GM04503 (cell line): ENCODE data around the gene TRIM65.
A peak's percentile ranks its signal among the peaks of the same experiment; 100 is the strongest.

Source experiments
- DNase-seq: peaks from one replicate; pipeline ENCODE4 v3.0.0-alpha.2; 2012; ENCODE audit warnings: low read depth

The TRIM65 gene

DNA sequence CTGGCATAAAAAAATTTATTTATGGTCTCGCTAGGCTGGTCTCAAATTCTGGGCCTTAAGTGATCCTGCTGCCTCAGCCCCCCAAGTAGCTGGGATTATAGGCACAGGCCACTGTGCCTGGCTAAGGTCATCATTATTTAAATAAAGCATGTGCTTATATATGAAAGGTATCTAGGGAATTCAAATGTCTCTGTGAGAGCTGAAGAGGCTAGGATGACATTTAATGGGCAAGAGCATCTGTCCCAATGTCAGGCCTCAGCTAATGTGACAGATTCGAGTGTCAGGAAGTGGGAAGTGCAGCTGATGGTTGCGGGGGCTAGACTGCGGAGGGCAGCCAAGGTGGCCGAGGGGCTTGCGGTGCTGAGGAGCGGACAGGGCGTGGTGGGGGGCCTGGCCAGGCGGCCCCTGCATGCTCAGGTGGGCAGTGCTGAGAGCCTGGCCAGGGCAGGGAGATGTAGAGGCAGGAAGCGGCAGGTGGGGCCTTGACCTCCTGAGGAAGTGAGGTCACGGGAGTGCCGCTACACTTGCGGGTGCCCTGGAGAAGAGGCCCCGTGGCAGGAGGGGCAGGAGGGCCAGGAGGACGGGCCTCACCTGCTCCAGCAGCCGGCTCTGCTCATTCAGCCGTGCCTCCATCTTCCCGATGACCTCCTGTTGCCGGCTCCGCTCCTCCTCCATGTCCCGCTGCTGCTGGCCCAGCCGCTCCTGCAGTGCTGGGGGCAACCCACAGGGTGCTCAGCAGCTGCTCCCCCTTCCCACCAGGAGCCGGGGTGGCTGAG, 20.6 kb upstream of the TRIM65 start:
- DNase-seq: no peak

DNA sequence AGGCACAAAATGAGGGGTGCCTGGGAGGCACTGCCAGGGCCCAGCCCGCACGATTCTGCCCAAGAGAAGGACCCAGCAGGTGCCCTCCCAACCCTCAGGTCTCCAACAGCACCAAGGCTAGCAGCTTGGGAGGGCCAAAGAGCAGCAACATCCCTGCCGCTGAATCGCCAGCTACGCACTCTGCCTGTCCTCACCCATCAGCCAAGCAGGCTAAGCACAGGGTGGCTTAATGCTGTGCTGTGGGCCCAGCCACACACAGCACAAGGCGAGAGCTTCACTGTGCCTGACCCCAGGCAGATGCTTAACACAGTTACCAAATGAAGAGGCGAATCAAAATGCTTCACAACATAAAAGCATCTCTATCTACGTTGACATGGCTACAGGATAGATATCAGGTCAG, 18.5 kb upstream of the TRIM65 start:
- DNase-seq: no peak

DNA sequence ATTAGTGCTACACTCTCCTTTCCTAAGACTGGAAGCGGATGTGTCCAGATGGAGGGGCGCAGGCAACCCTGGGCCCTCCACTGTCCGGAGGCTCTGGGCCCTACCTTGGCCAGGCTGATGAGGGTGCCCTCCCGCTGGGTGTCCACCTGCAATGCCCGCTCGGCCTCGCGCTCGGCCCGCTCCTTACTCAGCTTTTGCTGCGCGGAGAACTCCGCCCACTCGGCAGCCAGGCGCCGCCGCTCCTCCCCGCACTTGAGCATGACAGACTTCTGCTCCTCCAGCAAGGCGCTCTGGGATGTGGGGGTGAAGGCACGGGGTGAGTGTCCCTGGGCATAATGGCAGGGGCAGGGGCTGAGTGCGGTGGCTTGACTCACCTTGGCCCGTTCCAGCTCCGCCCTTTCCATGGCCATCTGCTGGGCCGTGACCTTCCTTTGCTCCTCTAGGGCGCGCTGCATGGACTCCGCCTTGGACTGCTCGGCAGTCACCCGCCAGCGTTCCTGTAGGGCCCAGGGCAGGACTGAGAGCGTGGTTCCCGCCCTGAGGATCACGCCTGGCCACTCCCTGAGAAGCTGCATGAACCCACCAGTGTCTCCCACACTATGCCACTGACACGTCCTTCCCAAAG, 18.0 kb upstream of the TRIM65 start:
- DNase-seq: no peak

- DNase-seq: no peak
Measured at GRCh38 chr17:75913537-75914210, 16.9 kb upstream of the TRIM65 start.

DNA sequence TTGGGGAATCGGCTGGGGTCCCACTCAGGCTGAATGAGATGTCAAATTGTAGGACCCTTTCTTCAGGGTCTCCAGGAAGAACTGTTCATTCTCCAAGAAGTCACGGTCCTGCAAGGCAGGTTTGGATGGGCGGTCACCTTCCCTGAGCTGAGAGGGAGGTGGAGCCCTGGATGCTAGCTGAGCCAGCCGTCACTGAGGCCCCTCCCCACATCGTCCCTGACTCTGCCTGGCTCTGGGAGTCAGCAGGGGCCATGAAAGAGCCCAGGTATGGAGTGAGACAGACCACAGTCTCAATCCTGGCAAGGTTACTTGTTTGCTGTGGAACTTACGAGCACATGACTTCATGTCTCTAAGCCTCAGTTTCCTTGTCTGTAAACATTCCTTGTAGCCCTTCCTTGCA, 13.9 kb upstream of the TRIM65 start:
- no peak for DNase-seq

DNA sequence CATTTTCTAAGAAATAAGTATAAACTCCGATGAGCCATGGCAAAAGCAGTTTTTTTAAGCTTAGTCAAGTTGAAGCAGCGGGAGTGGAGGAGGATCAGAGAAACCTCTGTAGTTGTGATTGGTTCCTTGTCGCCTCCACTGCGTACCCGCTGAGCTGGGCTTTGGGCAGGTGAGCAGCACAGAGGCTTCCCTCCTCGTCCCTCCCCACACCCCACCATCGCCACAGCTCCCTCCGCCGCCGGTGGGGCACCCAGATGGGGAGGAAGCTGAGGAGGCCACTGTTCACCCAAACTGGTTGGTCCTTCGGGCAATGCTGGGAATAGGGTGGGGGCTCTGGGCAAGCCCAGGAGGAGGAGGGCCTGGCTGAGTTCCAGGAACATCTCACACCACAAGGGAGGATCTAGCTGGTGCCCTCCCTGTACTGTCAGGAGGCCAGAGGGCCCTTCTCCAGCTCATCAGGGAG, 13.1 kb upstream of the TRIM65 start:
- DNase-seq: no peak

DNA sequence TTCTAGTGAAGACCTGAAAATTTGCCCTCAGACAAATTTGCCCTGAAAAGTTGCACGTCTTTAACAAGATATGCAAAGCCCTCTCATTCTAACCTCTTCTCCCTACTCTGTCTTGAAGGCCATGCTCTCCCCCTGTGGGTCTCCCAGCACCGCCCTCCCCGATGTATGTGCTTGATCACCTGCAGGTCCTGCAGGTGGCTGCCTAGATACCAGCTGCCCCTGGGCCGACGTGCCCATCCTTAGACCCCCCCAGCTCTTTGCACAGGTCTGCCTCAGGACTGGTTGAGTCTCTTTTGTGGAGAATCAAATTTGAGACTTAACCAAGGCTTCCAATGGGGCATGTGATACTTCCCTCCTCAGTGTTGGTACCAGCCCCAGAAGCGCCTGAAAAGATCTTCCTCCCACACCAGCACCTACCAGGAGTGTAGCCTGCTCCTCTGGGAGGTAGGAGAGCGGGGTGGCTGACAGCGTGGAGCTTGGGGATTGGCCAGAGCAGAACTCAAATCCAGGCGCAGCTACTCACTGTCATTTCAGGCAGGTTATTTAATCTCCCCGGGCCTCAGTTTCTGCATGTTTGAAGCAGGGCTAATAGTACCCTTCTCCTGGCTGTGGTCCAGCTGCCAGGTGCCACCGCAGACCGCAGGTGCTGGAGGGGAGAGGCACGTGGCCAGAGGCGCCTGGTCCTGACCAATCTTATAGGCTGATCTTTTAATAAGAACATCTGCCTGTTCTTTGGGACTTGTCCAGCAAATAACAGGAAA, 12.5 kb upstream of the TRIM65 start:
- DNase-seq: no peak

- no peak for DNase-seq
Measured at GRCh38 chr17:75908201-75908600, 11.4 kb upstream of the TRIM65 start.

DNA sequence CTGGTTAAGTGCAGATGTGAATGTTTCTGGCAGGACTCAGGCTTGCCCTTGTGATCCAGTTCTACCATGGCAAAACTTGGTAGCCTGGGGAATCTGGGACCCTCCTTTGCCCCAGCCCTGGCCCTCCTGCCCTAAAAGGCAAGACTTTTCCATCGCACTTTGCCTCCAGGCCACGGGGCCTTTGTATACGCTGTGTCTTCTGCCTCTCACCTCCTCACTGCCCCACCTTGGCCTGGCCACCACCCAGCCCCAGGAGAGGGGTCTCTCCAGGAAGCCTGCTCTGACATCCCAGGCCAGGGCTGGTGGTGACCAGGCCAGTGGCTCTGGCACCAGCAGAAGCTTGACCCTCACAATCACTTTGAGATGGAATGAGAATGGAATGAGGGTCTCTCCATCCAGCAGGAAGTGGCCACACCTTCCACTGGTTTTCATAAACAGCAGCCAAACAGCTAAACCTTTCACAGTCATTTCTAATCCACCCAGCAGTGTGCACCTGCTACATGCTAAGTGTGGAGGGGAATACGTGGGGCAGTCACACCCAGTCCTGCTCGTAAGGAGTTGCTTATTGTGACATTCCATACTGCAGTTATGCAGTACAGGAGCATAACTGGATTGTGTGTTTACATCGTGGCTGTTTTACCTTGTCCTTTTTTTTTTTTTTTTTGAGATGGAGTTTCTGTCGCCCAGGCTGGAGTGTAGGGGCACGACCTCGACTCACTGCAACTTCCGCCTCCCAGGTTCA, 9.6 kb upstream of the TRIM65 start:
- no peak for DNase-seq

DNA sequence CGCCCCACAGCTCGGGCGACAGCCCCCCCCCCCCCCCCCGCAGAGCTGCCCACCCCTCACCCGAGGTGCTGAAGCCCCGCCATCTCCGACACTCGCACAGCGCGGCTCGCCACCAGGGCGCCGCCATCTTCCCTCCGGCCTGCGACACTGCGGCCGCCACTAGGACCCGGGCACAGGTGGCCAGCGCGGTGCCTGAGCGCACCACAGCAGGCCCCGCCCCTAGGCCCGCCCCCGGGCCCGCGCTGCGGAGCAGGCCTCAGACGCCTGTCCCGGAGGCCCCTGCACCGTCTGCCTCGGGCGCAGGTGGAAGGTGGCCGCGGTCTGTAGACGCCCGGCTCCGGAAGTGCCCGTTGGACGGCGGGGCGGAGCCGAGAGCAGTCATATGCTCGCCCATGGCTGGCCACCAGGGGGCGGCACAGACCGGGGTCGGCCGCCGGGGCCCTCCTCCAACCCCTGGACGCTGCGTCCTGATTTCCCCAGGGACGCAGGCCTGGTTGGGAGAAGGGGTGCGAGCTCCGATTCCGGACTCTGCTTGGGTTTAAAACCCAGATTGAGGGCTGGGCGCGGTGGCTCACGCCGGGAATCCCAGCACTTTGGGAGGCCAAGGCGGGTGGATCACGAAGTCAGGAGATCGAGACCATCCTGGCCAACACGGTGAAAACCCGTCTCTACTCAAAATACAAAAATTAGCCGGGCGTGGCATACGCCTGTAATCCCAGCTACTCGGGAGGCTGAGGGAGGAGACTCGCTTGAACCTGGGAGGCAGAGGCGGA, 8.2 kb upstream of the TRIM65 start, which contains the start of gene MRPL38:
MRPL38 (minus strand) TSS at position 136 of the 773 bp plus-strand sequence; CDS start at position 127, 9 bp downstream.
- DNase-seq: peak; percentile 62

GRCh38 chr17:75902406-75902805, 5.7 kb upstream of the TRIM65 start:
- no peak for DNase-seq

GRCh38 chr17:75901727-75902126, 5.0 kb upstream of the TRIM65 start:
- no peak for DNase-seq

DNA sequence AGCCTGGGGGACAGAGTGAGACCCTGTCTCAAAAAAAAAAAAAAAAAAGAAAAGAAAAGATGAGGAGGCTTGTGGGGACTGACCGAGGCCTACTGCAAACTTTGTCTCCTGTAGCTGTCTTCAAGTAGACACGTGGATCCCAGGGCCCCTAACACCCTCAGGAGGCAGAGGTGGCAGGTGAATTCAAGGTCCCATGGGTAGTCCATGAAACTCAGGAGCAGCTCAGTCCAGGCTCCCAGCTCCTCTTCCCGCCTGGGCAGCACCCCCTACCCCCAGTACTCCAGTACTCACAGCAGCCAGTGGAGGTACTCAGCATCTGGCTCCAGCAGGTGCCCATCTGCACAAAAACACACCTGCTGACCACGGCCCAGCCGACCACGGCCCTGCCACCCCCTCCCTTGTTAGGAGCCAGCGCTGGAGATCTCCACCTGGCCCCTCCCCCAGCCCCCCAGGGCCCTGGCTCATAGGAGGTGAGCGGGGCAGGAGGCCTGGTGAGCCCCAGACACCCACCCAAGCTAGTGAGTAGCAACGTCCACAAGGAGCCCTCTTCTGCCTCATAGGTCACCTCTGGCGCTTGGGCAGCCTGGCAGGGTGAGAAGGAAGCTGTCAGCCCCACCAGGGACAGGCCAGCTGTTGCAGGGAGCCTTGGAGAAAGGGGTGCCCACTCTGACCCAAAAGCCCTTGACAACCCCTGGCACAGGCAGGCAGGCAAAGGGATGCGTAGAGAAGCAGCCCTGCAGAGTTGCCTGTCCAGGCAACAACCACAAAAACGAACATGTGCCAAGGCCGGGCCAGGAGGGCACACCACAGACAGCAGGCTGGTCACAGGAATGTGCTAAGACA, 4.2 kb upstream of the TRIM65 start:
- DNase-seq: no peak

GRCh38 chr17:75899767-75900468, 3.2 kb upstream of the TRIM65 start:
- no peak for DNase-seq

GRCh38 chr17:75899353-75899752, 2.6 kb upstream of the TRIM65 start:
- DNase-seq: no peak

- DNase-seq: no peak
Measured at GRCh38 chr17:75898791-75899190, 2.0 kb upstream of the TRIM65 start.

GRCh38 chr17:75898065-75898464, 1.3 kb upstream of the TRIM65 start:
- DNase-seq: no peak

DNA sequence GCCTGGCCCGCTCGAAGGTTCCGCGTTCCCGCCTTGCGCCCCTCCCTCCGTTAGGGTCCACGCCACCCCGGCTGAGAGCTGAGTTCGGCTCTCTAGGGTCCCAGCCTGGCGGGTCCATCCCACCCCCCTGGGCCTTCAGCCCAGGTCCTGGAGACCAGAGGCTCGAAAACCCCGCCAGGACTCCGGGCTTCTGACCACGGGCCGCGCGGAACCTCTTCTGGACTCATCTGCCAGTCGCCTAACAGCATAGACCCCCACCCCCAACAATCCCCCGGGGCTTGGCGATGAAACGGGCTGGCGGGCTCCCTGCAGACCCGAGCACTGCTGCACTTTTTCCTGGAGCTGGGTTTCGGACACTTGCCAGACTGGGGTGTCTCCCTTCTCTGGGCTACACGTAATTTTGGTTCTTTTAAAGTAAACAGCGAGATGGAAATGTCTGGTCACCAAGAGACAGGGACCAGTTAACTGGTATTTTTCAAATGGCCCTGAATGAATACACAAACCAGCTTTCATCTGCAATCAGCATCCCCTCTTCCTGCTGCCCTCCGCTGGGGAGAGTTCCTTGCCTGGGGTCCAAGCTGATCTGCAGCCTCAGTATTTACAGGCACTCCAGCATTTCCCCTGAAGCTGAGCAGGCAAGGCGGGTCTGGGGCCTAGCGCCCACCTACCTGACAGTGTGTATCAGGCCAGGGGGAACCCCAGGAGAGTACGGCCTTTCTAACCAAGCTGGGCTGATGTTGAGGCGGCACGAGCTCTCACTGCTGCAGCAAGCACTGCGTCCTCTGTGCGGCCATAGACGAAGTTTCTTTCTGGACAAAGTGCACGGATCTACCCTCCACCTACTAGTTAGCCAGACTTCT, 639 bp upstream of the TRIM65 start:
- DNase-seq: no peak
